Limb (tissue), 2 donors: Measurements from ENCODE around the gene HID1.
"Not testable (repeated sequence)": the region's sequence is repeated elsewhere in the genome, so short reads cannot be mapped to it uniquely, and the experiment has no call there.

Experiments
- DNase-seq, 2 donors: peaks; one replicate each; pipeline ENCODE4 v3.0.0-alpha.2; 2016; ENCODE audit errors: extremely low spot score in 2 of 2

The HID1 gene

DNA sequence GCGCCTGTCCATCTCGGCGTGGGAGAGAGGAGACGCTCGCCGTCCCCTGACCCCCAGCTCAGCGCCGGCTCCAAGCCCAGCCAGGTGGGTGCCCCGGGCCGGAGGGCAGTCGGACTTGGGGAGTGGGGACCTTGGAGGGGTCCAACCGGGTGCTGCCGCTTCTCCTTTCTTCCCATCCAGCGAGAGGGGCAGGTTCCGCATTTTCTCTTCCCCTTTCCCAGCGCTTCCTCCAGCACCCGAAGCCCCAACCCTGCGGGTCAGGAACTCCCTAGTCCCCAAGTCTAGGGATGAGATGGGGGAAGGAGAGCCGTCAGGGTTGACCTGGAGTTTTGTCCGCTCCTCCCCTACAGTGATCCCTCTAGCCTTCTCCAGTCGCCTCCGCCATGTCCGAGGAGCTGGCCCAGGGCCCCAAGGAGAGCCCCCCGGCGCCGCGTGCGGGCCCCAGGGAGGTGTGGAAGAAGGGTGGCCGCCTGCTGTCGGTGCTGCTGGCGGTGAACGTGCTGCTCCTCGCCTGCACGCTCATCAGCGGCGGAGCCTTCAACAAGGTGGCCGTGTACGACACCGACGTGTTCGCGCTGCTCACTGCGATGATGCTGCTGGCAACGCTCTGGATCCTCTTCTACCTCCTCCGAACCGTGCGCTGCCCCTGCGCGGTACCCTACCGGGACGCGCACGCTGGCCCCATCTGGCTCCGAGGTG is 48.2 kb downstream of the HID1 start, which contains the start of gene OTOP2:
TSS of gene OTOP2 (plus strand) at position 24 of the 699 bp plus-strand sequence. CDS start at position 384, 360 bp downstream.
- no peak for DNase-seq

DNA sequence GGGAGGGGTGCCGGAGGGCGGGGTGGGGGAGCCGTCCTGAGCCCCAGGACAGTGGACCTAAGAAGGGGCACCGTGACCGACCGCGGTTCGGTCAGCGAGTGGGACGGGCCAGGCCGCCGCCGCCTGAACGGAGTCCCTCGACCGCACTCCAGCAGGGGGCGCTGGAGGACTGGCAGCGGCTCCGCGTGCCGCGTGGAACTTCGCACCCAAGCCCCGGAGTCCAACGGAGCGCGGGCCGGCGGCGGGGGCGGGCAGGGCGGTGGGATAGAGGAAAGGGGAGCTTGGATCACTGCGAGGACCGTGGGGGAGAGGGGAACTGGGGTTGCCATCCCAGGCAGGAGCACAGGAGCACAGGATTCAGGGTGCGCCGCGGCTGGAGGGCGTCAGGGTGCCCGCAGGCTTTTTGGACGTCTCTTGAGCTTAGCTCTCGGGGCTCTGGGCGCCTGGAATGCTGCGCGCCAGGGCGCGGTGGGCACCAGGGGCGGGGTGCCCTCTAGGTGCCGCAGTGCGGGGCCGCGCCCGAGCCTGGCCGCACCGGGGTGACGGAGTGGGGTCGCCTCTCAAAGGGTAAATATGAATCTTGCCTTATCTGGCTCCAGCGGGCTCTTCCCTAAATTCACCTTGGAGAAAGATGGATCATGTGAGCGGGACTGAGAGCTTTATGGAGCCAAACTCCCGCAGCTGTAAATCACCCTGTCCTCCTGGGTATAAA is 48.9 kb downstream of the HID1 start:
- peak; percentile 13 to 78 for DNase-seq

DNA sequence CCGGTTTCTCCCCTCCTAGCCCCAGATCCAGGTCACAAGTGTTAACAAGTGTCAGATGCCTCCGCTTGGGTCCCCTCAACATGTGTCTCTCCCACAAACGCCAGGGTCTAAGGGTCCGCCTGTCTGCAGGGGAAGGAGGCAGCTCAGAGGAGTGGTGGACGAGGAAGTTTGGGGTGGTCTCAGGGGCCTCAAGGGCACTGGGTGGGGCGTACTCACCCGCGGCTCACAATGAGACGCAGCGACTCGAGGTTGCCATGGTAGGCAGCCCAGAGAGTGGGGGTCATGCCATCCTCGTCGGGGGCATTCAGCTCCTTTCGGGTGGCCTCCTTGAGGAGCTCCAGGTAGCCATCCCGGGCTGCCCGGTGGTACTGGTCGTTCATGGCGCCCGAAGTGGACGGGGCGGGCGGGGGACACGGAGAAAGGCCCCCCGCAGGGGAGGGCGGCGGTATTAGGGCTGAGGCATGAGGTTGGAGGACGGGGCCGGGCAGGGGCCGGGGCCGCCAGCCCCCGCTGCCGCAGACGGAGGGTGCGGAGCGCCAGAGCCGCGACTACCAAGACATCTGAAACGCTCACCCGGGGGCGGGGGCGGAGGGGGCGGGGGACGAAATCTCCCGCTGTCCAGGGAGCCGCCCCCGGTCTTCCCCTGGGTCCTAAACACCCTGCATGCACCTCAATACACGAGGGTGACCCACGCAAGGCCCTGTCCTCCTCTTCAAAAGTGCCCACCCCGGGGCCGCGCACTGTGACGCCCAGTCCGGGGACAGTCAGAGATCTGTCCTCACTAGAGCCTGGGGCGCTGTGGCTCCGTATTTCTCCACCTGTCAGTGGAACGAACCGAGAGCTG is 49.6 kb downstream of the HID1 start, which contains the start of gene USH1G:
TSS of gene USH1G (minus strand) at position 562 of the 844 bp plus-strand sequence. CDS start at position 380, 182 bp downstream.
- DNase-seq, result peak in 1 of 2 donors; percentile 64

DNA sequence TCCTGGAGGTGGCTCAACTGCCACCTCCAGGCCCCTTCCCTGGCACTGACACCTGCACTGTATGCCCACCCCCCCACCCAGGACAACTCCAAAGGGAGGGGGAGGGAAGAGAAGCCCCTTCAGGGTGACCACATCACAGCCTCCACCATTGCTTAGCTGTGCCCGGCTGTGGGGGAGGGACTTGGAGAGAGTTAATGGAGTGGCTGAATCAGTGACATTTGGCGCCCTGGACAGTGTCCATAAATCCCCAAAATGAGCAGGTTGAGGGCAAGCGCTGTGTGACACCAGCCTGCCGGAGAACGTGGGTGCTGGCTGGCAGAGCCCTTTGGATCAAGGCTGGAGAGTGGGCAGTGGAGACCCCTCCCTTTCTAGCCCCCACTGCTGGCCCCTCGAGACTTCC is 50.4 kb downstream of the HID1 start:
- no peak for DNase-seq

DNA sequence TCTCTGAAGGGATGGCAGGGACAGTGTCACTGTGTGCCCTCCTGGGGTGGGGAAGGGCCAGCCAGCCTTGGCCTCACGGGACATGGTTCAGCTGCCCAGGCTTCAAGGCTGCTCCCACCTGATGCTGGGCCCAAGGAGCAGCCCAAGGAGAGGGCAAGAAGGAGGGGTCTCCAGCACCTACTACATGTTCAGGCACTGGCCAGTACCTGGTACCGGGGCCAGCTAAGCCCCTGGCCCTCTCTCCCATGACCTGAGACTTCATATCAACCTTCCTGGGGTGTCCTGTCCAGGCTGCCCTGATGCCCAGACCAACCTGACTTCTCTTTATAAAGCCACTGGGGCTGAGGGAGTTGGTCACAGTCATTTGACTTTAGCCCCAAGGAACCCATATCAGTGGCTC is 50.8 kb downstream of the HID1 start:
- DNase-seq, result no peak

DNA sequence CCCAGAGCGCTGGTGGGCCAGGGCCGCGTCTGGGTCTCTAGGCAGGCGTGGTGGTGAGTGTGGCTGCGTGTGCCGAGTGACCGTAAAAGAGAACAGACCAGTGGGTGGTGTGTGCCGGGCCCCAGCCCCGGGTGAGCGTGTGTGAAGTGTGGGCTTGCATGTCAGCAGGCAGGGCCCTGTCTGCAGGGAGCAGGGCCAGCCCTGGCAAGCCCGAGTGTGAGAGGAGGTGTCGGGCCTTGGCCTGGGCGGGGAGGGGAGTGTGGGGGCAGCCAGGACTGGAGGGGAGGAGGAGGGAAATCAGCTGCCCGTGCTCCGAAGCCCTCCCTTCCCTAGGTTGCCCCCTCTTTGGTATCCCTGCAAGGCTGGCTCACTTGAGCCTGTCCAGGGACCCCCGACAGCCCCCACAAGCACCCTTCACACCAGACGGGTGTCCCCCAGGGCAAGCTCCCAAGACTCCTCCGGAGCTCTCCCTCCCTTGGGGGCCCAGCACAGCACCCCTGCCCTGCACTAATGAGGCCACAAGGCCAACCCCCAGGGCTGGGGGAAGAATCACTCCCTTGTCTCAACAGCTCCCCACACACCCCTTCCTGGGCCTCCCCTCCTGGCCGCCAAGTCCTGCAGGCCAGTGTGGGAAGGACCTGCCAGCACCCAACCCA is 51.4 kb downstream of the HID1 start:
- no peak for DNase-seq

DNA sequence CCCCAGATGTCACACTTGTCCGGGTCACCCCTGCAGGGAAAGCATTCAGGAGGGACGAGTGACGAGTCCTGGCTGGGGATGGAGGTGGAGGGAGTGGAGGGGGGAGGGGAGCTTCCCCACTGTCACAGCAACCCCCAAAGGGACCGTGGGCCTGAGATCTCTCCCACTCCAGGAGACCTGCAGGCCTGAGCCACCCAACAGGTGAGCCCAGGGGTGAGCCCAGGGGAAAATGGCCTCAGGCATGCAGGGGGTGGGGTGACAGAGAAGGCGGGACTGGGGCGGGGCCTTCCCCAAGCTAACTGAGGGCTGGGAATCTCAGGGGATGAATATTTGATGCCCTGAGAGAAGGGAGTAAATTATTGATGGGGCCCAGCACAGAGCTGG is 51.9 kb downstream of the HID1 start:
- no peak for DNase-seq

DNA sequence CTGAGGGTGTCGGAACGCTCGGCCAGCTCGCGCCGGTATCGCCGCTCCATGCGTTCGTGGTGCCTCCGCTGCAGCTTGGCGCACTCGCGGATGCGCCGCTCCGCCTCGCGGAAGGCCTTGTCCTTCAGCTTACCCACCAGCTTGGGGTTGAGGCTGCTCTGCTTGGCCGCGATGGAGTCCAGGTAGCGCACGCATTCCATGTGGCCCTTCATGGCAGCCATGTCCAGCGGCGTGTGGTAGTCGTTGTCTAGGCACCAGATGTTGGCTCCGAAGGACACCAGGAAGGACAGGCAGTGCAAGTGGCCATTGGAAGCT is 52.3 kb downstream of the HID1 start:
- DNase-seq, result no peak

DNA sequence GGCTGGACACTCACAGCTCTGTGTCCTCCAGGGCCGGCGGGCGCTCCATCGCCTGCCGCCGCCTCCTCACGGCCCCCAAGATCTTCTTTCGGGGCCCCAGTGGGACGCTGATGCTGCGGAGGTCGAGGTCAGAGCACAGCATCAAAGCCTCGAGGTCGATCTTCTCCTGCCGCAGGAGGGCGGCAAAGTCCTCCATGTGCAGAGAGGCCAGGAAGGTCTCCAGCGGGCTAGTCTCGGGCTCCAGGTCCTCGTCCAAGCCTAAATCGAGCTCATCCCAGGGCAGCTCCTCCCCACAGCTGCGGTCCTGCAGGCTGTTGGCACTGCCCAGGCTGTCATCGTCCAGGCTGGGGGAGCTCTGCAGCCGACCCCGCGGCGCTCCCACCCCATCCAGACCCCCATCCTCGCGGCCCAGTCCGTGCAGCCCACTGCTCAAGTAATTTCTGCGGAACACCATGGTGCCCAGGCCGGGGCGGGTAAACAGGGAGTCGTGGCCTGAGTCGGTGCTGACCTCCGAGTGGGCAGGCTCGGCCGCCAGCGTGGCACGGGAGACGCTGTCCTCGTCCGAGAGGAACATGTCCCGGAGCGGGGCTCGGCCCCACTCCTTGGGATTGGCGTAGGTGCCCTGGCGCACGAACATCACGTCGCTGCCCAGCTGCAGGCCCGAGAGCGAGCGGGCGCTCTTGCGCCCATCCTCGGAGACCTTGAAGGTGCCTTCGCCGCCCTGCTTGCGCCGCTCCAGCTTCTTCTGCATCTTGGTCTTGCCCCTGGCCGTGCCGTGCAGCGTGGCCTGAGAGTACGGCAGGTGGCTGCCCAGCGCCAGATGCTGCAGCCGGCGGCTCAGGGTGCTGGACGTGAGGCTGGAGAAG is 52.9 kb downstream of the HID1 start:
- no peak for DNase-seq

DNA sequence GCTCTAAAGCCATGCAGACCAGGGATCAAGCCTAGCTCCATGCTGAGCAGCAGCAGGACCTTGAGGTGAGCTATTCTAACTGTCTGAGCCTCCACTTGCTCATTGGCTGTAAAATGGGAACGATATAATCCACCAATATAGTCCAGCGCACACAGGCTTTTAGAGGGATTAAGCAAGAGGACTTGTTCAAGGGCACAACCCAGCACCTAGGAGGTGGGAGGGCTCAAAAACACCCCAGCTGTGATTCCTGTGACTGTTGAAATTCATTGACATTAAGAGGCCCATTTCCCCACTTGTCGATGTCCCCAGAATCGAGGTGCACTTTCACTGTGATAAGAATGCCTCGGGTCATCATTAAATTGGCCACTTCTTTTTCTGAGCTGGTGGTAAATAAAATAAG is 53.7 kb downstream of the HID1 start:
- no peak for DNase-seq

DNA sequence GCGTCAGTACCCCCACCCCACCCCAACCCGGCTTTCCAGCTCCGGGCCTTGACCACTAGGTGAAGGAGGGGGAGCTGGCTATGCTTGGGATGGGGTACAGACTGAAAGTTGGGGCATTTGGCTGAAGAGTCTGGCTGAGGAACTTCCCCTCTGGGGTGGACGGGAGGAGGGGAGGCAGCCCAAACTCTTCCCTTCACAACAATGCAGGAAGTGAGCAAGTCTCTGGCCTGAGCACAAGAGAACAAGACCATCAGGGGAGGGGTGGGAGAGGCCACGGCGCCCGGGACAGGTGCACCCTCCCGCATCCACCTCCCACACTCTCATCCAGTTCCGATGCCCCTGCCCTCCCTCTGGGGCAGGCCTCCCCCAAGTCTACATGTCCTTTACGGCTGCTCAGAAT is 55.1 kb downstream of the HID1 start:
- no peak for DNase-seq

DNA sequence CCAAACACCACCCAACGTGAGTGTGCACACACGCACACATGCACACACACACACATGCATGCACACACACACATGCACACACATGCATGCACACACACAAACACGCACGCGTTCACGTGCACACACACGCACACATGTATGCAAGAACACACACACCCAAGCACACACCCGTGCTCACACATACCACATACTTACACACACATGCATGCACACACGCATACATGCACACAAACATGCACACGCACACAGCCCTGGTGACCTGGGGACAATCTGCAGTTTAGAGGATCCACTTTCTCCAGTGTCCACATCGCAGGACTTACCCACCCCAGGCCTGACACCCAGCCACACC is 55.7 kb downstream of the HID1 start:
- DNase-seq, result no peak

DNA sequence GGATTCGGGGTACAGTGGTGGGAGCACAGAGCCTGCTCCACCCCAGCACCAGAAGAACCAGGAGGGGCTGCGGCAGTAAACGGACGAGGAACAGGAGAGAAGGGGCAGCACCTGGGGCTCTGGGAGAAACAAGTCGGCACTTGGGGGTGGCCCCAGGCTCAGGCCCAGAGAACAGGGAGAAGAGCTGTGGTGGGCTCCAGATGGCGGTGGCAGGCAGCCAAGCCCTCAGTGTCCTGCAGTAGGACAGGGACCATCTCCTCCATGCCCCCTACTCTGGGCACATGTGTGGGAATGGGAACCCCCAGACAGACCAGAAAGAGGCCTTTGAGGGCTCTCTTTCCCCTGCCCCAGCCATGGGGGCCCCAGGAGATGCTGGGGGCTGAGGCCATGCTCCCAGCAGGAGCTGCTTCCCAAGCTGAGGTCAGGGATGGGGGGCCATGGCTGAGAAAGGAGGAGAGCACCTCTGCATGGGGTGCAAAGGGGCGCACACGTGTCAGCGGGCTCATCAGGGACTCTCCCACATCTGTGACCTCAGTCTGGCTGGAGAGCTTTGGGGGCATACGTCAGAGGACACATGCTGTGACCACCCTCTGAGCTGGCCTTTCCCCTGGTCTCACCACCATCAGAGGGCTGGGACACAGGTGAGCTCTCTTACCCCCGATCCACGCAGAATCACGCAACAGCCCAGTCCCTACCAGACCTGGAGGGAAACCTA is 56.3 kb downstream of the HID1 start:
- no peak for DNase-seq

DNA sequence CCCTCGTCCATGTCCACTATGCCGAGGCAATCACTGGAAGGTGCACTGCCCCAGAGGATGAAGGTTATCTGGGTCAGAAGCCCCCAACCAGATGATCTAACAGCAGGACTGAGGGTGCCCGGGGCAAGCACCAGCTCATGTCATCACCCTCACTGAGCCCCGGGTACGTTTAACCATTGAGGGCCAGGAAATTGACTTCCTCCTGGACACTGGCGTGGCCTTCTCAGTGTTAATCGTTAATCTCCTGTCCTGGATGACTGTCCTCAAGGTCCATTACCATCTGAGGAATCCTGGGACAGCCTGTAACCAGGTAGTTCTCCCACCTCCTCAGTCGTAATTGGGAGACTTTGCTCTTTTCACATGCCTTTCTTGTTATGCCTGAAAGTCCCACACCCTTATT is 61.1 kb downstream of the HID1 start:
- not testable (repeated sequence) for DNase-seq

DNA sequence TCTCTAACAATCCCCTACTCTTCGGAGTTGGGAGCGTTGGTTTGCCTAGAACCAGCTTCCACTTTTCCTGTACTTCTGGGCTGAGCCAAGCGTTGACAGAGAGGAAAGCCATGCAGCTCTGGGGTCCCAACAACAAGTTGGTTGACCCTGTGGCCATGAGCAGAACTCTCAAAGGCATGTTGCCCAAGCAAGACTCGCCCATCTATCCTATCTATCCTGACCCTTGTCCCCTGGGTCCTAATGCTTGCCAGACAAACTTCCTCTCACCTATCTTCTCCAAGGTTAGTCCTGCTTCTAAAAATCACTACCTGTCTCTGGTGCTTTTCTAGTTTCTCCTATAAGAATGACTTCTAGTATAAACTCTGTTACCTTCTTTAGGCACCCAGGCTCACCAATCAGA is 63.5 kb downstream of the HID1 start:
- DNase-seq, result not testable (repeated sequence)

DNA sequence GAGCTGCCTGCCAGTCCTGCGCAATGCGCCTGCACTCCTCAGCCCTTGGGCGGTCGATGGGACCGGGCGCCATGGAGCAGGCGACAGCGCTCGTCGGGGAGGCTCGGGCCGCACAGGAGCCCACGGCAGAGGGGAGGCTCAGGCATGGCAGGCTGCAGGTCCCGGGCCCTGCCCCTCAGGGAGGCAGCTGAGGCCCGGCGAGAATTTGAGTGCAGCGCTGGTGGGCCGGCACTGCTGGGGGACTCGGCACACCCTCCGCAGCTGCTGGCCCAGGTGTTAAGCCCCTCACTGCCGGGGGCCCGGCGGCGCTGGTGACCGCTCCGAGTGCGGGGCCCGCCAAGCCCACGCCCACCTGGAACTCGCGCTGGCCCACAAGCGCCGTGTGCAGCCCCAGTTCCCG is 65.5 kb downstream of the HID1 start:
- no peak for DNase-seq

DNA sequence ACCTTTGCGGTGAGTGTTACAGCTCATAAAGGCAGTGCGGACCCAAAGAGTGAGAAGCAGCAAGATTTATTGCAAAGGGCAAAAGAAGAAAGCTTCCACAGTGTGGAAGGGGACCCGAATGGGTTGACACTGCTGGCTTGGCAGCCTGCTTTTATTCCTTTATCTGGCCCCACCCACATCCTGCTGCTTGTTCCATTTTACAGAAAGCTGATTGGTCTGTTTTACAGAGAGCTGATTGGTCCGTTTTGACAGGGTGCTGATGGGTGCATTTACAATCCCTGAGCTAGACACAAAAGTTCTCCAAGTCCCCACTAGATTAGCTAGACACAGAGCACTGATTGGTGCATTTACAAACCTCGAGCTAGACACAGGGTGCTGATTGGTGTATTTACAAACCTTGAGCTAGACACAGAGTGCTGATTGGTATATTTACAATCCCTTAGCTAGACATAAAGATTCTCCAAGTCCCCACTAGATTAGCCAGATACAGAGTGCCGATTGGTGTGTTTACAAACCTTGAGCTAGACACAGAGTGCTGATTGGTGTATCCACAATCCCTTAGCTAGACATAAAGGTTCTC is 66.3 kb downstream of the HID1 start:
- not testable (repeated sequence) for DNase-seq

DNA sequence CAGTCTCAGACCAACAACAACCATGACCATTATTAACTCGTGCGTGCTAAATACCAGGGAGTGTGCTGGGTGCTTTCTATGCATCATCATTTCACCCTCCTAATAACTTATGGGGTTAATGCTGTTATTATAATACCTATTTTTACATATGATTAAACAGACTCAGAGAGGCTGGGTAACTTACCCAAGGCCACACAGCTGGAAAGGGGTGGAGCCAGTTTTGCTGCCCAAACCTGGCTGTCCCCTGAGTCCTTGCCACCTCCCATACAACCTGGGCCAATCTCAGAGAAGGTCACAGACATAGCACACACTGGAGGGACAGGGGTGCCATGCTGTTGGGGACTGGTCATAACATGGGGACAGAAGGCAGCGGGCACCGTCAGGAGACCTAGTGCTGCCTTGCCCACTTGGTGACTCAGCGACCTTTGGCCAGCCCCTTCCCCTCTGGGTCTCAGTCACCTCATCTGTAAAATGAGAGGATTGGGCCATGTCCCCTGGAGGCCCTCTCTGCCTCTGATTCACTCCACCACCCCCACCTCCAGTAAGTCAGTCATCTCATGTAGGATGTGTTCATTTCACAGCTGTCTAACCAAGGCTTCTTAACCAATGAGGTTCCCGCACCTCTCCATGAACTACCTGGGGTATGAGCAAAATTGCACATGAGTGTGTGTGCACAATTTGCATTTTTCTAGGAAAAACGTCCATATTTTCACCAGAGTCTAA is 67.7 kb downstream of the HID1 start:
- no peak for DNase-seq

DNA sequence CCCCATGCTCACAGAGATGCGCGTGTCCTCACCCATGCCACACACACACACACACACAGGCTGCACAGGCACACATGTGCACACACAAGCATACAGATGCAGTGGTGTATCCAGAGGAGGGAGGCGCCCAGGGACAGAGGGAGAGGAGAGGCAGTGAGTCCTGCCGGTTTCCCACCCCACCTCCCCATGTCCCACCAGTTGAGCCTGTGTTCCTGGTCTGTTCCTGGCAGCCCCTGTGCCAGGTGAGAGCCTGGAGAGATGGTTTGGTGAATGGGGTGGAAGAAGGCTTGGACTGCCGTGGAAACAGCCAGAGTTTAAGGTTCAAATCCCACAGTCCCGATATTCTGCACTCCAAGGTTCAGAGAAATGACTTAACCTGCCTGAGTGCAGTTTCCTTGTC is 68.9 kb downstream of the HID1 start:
- DNase-seq, result no peak
